Smooth muscle cell (in vitro differentiated cells): ENCODE data around the gene ZNF575. TPM values are rescaled to one million over a fixed set of nuclear protein-coding genes. Genes with fewer than 3 reads are reported as not detected.

Experiments
- DNase-seq: peaks from one replicate; lab custom pipeline; 2025; ENCODE audit not compliant: unreplicated experiment; lab: John Stamatoyannopoulos, UW
- H2AFZ ChIP-seq: fragments of 200-600 bp; sonication (generic); 2 replicates; pipeline ENCODE4 v1.6.0; 2016; ENCODE audit warnings: antibody characterized with exemption, low read depth, mild to moderate bottlenecking
- H3F3A ChIP-seq: fragments of 200-600 bp; sonication (generic); 2 replicates; pipeline ENCODE4 v1.6.0; 2017; ENCODE audit warnings: antibody characterized with exemption, low read depth
- H3K27ac ChIP-seq: fragments of 200-600 bp; sonication (generic); 2 replicates; pipeline ENCODE4 v1.5.1; 2016; ENCODE audit warnings: low read depth, mild to moderate bottlenecking
- H3K27me3 ChIP-seq: fragments of 200-600 bp; sonication (generic); 2 replicates; pipeline ENCODE4 v1.6.1; 2016; ENCODE audit warnings: low read depth, mild to moderate bottlenecking
- H3K36me3 ChIP-seq: fragments of 200-600 bp; sonication (generic); 2 replicates; pipeline ENCODE4 v1.5.1; 2016; ENCODE audit warnings: low read depth
- H3K4me1 ChIP-seq: fragments of 200-600 bp; sonication (generic); 2 replicates; pipeline ENCODE4 v1.5.1; 2016; ENCODE audit warnings: low read depth
- H3K4me2 ChIP-seq: fragments of 200-600 bp; sonication (generic); 2 replicates; pipeline ENCODE4 v1.6.0; 2016; ENCODE audit warnings: mild to moderate bottlenecking
- H3K4me3 ChIP-seq: fragments of 200-600 bp; sonication (generic); 2 replicates; pipeline ENCODE4 v1.5.1; 2016; ENCODE audit warnings: mild to moderate bottlenecking
- H3K79me2 ChIP-seq: fragments of 200-600 bp; sonication (generic); 2 replicates; pipeline ENCODE4 v1.6.0; 2016; ENCODE audit warnings: low read depth, mild to moderate bottlenecking
- H3K9ac ChIP-seq: fragments of 200-600 bp; sonication (generic); 2 replicates; pipeline ENCODE4 v1.6.0; 2016; ENCODE audit warnings: low read depth
- H3K9me3 ChIP-seq: fragments of 200-600 bp; sonication (generic); replicated peaks from 2 replicates; pipeline ENCODE4 v1.5.1; 2016; ENCODE audit warnings: low read depth
- H4K20me1 ChIP-seq: fragments of 200-600 bp; sonication (generic); 2 replicates; pipeline ENCODE4 v1.6.0; 2016; ENCODE audit warnings: low read depth
- WGBS: methylation state at CpG from one replicate; pipeline ENCODE4 v1.1.7; 2016; ENCODE audit warnings: low lambda C conversion rate; 5-methylcytosine and 5-hydroxymethylcytosine counted together
- polyA plus RNA-seq: library from polyadenylated mRNA; unstranded; fragments of >200 nt; fragmentation: Nextera tagmentation; extraction: Ambion mirVana; gene quantifications from 2 replicates; pipeline ENCODE4 v1.2.1, GENCODE V29; 2016
- total RNA-seq: library from RNA; depleted of rRNA; stranded (reverse); fragments of >200 nt; gene quantifications from 2 replicates; pipeline ENCODE4 v1.2.3, GENCODE V29; 2014
- TF ChIP-seq, protein P1 (sequence below): fragments of 200-600 bp; sonication (generic); IDR thresholded peaks from 2 replicates; pipeline ENCODE4 v1.5.1; 2017; ENCODE audit warnings: borderline replicate concordance, mild to moderate bottlenecking, antibody characterized with exemption; ENCODE audit not compliant: insufficient read depth, poor library complexity, severe bottlenecking

ZNF575 gene
- total and polyA plus RNA-seq, 2 experiments from 2014 or later = 0.18 to 1.7 TPM

DNA sequence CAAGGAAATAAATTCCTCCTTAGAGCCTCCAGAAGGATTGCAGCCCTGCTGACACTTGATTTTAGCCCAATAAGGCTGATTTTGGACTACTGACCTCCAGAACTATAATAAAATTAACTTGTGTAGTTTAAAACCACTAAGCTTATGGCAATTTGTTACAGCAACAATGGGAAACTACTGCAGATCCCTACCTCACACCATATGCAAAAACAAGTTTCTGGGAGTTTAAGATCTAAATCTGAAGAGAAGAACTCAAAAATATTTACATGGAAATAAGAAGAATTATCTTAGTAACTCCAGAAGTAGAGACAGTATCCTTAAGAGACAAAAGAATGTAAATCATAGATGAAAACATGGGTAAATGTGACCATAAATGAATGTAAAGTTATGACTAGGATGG, 5.9 kb downstream of the ZNF575 start:
- no peak overlapping the region for H3K4me2 ChIP-seq
- H3K79me2 ChIP-seq = no peaks in the 10 kb centered on the region
- no peaks in the 10 kb centered on the region for H3F3A ChIP-seq
- H3K27ac ChIP-seq = no peak overlapping the region
- H3K27me3 ChIP-seq = no peaks in the 10 kb centered on the region
- H3K36me3 ChIP-seq = peaks cover 14% of the 10 kb centered on the region
- H4K20me1 ChIP-seq = no peaks in the 10 kb centered on the region
- no peak for DNase-seq
- H3K4me3 ChIP-seq = no peak overlapping the region
- TF ChIP-seq, protein P1, sequence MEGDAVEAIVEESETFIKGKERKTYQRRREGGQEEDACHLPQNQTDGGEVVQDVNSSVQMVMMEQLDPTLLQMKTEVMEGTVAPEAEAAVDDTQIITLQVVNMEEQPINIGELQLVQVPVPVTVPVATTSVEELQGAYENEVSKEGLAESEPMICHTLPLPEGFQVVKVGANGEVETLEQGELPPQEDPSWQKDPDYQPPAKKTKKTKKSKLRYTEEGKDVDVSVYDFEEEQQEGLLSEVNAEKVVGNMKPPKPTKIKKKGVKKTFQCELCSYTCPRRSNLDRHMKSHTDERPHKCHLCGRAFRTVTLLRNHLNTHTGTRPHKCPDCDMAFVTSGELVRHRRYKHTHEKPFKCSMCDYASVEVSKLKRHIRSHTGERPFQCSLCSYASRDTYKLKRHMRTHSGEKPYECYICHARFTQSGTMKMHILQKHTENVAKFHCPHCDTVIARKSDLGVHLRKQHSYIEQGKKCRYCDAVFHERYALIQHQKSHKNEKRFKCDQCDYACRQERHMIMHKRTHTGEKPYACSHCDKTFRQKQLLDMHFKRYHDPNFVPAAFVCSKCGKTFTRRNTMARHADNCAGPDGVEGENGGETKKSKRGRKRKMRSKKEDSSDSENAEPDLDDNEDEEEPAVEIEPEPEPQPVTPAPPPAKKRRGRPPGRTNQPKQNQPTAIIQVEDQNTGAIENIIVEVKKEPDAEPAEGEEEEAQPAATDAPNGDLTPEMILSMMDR = no peak
- H3K9me3 ChIP-seq = no peaks in the 10 kb centered on the region
- H3K9ac ChIP-seq = no peak overlapping the region
- no peak overlapping the region for H2AFZ ChIP-seq
- H3K4me1 ChIP-seq = peaks cover 4% of the 10 kb centered on the region

DNA sequence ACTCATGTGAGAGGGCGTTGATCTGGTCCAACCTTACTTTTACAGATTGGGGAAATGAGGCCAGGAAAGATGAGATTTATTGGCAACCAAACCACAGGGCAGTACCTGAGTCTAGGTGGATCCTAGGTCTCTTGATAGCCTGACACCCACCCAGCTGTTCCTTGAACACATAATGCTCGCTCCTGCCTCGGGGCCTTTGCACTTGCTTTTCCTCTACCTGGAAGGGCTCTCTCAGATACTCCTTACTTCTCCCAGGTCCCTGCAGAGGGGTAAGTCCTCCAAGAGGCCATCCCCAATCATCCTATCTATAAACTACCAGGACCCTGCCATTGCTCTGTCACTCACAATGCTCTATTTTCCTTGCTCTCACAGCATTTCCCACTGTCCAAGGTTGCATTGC, 7.4 kb downstream of the ZNF575 start:
- Histone ChIP-seq H3K4me2 (no peak overlapping the region), H3K36me3 (peaks cover 14% of the 10 kb centered on the region), H3K27me3 (no peaks in the 10 kb centered on the region), H3K9ac (no peak overlapping the region), H2AFZ (no peak overlapping the region), H3K4me1 (no peaks in the 10 kb centered on the region), H3K4me3 (no peak overlapping the region), H3K79me2 (no peaks in the 10 kb centered on the region), H4K20me1 (no peaks in the 10 kb centered on the region), H3F3A (no peaks in the 10 kb centered on the region), H3K9me3 (no peaks in the 10 kb centered on the region), H3K27ac (no peak overlapping the region)
- TF ChIP-seq, protein P1 = no peak
- no peak for DNase-seq
- WGBS = 89% methylated on average over 3 of the region's 3 CpGs

DNA sequence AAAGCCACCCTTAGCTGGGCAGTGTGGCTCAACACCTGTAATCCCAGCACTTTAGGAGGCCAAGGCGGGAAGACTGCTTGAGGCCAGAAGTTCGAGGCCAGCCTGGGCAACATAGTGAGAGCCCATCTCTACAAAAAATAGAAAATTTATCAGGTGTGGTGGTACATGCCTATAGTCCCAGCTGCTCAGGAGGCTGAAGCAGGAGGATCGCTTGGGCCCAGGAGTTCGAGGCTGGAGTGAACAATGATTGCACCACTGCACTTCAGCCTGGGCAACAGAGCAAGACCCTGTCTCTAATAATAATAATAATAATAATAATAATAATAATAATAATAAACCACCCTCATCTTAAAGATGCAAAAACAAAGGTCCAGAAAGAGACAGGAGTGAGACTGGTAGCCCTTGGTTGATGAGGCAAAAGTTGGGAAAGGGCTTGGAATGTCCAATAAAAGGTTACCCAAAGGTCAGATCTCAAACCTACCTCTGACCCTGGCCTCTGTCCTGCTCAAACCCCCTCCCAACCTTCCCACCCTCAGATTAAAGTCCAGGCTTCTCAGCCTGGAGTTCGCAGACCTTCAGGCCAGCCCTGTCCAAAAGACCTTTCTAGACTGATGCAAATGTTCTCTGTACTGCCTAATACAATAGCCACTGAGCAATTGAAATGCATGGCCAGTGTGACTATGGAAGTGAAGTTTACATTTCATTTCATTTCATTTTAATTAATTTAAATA, 9.1 kb downstream of the ZNF575 start:
- no peak overlapping the region for H3K4me2 ChIP-seq
- H3F3A ChIP-seq = no peaks in the 10 kb centered on the region
- H3K27ac ChIP-seq = no peak overlapping the region
- H3K27me3 ChIP-seq = no peaks in the 10 kb centered on the region
- peaks cover 14% of the 10 kb centered on the region for H3K36me3 ChIP-seq
- DNase-seq = no peak
- TF ChIP-seq, protein P1 = no peak
- H3K9ac ChIP-seq = no peak overlapping the region
- H2AFZ ChIP-seq = no peak overlapping the region
- no peaks in the 10 kb centered on the region for H3K79me2 ChIP-seq
- 99% methylated on average over 5 of the region's 5 CpGs for WGBS
- no peaks in the 10 kb centered on the region for H3K4me1 ChIP-seq
- H4K20me1 ChIP-seq = no peaks in the 10 kb centered on the region
- H3K4me3 ChIP-seq = no peak overlapping the region
- no peaks in the 10 kb centered on the region for H3K9me3 ChIP-seq

DNA sequence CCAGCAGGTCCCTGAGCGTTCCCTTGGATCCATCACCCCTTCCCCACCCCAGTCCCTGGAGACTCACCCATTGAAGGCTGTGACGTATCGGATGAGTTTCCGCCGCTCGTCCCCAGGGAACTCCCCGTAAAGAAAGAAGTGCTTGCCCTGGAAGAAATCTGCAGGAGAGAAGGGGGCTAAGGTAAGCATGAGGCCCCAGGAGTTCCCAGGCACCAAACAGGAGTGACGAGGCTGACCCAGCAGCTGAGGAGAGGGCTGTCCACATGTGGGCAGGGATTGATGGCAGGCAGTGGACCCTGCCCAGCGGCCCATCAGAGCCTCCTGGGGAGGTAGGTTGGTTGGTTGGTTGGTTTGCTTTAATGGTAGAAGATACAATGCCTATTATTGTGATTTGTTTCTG, 11.1 kb downstream of the ZNF575 start:
- no peaks in the 10 kb centered on the region for H3K9me3 ChIP-seq
- H4K20me1 ChIP-seq = no peaks in the 10 kb centered on the region
- no peak for DNase-seq
- no peak overlapping the region for H2AFZ ChIP-seq
- H3K4me1 ChIP-seq = no peaks in the 10 kb centered on the region
- no peak overlapping the region for H3K4me3 ChIP-seq
- no peaks in the 10 kb centered on the region for H3K27me3 ChIP-seq
- no peaks in the 10 kb centered on the region for H3F3A ChIP-seq
- no peaks in the 10 kb centered on the region for H3K79me2 ChIP-seq
- H3K4me2 ChIP-seq = no peak overlapping the region
- no peak overlapping the region for H3K27ac ChIP-seq
- 98% methylated on average over 9 of the region's 9 CpGs for WGBS
- no peak overlapping the region for H3K9ac ChIP-seq
- H3K36me3 ChIP-seq = peaks cover 2% of the 10 kb centered on the region
- TF ChIP-seq, protein P1 = no peak
